ENCODE measurements around the gene RGL1.

DNA sequence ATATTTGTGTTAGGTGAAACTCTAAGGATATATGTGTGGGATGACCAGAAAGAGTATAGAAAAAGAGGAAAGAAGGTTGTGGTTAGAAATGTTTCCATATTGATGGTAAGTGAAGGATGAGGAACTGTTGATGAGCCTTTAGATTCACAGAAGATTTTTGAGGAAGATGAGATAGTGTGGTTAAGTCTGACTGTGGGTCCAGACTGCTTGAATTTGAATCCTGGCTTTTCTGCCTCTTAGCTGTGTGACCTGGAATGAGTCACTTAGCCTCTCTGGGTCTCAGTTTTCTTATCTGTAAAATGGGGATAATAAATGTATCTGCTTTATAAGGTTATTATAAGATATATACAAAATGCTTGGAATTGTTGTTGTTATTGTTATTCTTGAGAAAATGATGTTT is 27.5 kb downstream of the RGL1 start:
- TF ChIP-seq, protein P1, sequence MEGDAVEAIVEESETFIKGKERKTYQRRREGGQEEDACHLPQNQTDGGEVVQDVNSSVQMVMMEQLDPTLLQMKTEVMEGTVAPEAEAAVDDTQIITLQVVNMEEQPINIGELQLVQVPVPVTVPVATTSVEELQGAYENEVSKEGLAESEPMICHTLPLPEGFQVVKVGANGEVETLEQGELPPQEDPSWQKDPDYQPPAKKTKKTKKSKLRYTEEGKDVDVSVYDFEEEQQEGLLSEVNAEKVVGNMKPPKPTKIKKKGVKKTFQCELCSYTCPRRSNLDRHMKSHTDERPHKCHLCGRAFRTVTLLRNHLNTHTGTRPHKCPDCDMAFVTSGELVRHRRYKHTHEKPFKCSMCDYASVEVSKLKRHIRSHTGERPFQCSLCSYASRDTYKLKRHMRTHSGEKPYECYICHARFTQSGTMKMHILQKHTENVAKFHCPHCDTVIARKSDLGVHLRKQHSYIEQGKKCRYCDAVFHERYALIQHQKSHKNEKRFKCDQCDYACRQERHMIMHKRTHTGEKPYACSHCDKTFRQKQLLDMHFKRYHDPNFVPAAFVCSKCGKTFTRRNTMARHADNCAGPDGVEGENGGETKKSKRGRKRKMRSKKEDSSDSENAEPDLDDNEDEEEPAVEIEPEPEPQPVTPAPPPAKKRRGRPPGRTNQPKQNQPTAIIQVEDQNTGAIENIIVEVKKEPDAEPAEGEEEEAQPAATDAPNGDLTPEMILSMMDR (conservative IDR thresholded peaks at IDR 0.05 in 1 of 2, IDR thresholded peaks at IDR 0.05 in 1 of 2; ENCODE audit: low read depth in 1 of 2, low read length in 2 of 2): no peak
- no peak for TF ChIP-seq EZH2 (IDR thresholded peaks at IDR 0.05; ENCODE audit: low read length, missing control alignments)
